Nucleus accumbens (tissue), 56 donors: ENCODE measurements around the gene ETV4.

Experiments
- DNase-seq, 56 donors: peaks; one replicate each; lab custom pipeline; 2025; lab: John Stamatoyannopoulos, UW

The ETV4 gene

GRCh38 chr17:43547189-43547550, 1.0 kb upstream of the ETV4 start:
- no peak for DNase-seq

GRCh38 chr17:43545383-43545632, 832 bp downstream of the ETV4 start:
- peak in 1 of 56 donors; percentile 11 for DNase-seq

- no peak for DNase-seq
Observed at GRCh38 chr17:43543771-43544575, 2.2 kb downstream of the ETV4 start.

DNA sequence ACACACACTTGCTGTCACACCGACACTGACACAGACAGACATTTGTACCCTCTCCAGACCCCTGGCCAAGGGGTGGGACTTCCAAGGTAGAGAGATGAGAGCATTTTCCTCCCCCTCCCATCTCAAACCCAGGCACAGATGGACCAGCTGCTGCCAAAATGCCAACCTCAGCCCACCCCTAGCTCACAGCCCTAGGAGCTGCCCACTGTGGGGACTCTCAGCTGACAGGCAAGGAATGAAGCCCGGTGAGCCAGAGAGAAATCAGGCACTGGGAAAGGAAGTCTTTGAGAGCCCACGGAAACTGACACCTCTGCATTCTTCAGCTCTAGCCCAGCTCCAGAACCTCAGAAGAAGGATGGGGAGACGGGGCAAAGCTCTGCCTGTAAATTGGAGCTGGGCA, 2.8 kb downstream of the ETV4 start:
- no peak for DNase-seq

GRCh38 chr17:43542859-43543258, 3.3 kb downstream of the ETV4 start:
- no peak for DNase-seq

DNA sequence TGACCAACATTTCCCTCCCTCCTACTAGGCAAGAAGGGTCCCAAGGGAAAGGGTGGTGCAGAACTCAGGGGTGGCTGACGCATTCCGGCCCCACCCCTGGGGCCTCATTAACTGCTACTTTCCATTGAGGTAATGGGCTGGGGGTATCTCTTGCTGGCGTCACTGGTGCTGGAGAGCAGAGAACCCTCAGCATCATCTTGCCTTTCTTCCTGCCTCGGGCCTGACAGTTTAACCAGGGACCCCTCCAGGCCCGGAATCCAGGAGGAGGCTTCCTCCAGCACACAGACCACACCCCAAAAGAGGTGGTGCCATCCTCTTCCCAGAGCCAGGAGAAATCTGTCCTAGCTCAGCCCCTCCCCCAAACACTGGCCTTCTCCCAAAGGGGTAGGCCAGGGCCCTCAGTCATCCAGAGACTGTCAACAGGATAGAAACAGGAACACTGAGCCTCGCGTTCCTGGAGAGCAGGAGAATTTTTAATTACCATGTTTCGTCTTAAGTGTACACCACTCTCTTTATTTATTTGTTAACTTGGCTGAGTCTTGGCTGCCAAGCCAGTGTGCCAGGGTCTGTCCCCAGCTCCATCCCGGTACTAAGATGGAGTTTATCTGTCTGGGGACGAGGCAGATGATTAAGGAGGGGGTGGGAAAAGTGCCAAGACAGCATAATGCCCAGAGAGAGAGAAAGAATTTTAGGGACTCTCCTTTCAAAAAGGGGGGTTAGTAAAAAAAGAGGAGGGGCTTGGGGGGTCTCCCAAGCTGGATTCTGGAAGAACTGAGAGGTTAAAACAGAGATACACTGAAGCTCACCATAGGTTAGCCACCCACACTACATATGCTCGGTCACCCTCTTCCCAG, 5.1 kb downstream of the ETV4 start:
- peak in 1 of 56 donors; percentile 11 for DNase-seq

GRCh38 chr17:43536236-43536992, 9.7 kb downstream of the ETV4 start:
- no peak for DNase-seq

- DNase-seq = no peak
Observed at GRCh38 chr17:43534909-43535308, 11.2 kb downstream of the ETV4 start.

- no peak for DNase-seq
Observed at GRCh38 chr17:43533699-43534098, 12.4 kb downstream of the ETV4 start.

- no peak for DNase-seq
Observed at GRCh38 chr17:43532581-43532980, 13.6 kb downstream of the ETV4 start.

DNA sequence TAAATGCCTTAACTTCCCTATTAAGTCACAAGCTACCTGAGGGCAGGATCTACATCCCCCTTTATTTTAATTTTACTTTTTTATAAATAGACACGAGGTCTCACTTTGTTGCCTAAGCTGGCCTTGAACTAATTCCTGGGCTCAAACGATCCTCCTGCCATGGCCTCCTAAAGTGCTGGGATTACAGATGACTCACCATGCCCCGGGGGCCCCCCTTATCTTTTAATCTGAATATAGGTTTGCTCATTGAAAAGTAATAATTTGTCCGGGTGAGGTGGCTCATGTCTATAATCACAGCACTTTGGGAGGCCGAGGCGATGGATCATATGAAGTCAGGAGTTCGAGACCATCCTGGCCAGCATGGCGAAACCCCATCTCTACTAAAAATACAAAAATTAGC, 14.2 kb downstream of the ETV4 start:
- no peak for DNase-seq

DNA sequence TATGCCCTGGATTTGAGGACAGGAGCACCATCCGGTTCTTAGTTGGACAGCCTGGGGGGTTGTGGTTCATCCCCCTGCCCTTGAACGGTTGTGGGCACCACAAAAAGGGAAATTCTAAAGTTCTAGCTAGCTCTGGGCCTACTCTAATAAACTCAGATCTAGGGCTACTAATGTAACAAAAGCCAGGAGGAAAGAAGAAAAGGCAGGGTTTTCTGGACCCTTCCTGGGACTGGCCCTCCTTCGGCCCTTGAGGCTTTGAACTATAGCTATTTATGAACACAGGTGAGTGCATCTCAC, 15.1 kb downstream of the ETV4 start:
- no peak for DNase-seq

DNA sequence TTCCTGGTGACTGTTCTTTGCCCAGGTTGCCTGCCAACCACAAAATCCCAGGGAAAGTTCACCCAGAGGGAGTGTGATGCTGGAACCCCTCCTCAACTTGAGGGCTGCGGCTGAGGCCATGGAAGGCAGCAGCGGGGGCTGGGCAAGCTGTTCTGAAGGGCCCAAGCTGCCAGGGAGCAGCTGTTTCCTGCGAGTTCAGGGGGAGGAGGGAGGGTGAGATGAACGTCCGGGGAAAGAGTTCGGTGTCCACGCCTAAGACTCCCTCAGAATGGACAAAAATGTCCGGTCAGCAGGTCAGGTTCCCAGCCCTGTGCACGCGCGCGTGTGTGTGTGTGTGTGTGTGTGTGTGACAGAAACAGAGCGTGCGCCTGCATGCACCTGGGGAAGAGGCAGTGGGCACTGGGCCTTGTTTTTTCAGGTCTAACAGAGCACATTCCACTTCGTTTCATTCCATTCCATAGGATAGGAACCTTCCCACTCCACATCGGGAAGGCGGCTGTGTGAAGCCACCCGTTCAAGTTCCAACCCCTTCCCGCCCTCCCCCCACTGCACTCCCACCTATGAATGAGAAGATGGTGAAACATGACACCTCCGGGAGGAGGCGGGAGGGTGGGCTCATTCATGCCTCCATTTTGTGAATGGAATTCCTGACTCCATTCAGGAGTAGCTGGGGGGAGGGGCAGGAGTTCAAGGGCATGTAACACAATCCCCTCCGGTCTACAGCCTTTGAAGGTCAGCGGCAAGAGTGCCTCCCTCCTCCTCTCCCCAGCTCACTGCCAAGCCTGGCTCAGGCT, 15.7 kb downstream of the ETV4 start:
- DNase-seq = peak in 4 of 56 donors; percentile 5 to 22 (median 12)

DNA sequence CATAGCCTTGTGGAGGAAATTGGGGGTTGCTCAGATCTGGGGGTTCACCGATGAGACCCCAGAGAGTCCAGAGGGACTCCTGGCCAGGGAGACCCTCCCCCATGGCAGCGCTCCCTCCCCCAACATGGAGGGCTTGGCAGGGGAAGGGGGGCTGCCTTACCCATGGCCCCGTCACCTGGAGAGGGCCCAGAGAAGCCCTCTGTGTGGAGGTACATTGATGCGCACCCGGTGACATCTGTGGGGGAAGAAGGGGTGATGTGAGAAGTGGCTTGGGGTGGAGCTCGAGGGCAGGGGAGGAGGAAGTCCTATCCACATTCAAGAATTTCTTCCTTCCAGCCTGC, 16.2 kb downstream of the ETV4 start:
- DNase-seq = no peak

DNA sequence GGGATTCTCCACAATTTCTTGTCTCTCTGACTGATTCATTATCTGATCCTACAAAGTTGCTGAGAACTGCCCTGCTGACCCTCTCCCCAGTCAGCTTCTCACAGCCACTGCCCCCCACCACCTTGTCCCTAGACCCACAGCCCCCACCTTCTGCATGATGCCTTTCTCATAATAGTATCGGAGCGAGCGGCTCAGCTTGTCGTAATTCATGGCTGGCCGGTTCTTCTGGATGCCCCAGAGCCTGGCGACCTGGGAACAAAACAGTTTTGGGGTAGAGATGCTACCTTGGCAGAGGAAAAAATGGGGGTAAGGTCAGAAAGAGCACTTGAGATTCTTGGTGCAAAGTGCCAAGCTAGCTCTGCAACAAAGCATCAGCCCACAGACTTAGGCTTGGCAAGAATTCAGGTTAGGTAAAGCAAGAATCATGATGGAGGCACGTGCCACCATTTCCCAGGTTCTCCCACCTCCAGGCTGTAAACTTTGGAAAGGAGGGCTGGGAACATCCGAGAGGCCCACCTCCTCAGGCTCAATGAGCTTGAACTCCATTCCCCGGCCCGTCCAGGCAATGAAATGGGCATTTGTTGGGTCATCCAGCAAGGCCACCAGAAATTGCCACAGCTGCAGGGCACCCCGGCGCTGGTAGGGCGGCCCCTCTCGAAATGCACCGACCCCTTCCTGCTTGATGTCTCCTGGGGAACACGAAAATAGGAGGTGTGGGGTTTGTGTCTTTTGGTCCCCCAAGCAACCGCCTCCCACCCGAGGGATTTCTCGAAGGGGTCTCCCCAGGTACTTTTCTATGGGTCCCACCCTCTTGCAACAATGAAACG, 16.9 kb downstream of the ETV4 start:
- DNase-seq = no peak

DNA sequence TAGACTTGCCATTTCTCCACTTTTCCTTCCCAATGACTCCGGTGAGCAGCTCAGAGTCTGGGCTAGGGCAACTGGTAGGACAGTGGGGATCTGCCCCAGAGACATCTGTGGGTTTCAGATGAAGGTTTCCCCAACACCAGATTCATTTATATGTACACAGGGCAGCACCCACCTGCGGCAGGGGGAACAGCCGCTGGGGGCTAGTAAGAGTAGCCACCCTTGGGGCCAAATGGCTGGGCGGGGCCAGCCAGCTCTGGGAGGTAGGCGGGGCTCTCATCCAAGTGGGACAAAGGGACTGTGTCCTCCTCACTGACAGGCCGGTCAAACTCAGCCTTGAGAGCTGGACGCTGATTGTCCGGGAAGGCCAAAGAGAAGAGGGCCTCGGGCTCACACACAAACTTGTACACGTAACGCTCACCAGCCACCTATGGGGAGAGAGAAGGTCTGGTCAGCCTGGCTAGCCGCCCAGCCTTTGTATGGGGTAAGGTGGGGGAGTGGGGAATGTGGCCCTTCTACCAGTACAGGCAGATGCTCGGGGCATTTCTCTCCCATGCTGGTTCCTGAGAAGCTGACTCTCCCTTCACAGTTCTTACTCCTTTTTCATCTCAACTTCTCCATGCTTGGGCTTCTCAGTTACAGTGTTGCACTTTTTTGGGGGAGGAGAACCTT, 17.7 kb downstream of the ETV4 start:
- peak in 17 of 56 donors; percentile 6 to 42 (median 13) for DNase-seq

DNA sequence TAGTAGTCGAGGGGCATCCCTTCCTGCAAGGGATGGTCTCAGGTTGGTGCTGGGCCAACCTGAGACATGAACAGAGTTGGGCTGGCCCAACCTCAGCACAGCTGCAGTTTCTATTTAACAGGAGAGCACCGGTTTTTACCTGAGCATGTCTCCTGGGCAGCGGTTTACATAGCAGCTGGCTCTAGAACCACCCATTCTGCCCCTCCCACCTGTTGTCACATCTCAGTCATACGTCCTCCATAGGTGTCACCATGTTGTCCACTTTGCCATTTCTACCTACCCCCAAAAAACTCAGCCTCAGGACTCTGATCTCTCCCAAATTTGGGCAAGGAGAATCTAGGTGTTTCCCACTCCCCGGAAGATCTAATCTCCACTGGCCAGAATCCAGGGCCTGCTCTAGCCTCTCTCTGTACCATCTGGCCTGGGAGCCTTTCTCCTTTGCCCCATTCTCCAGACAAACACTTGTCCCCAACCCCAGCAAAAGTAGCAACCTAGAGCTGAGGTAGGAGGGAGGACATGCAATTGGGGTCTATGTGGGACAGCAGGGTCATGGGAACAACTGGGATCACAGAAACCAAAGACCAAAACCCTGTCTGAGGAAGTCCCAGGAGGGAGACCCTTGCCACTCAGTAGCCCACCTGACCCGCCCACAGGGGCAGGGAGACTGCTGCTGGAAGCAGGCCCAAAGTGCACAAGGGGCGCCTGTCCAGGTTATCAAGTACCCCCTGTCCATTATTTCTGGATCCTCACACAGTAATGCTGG, 19.1 kb downstream of the ETV4 start:
- no peak for DNase-seq

DNA sequence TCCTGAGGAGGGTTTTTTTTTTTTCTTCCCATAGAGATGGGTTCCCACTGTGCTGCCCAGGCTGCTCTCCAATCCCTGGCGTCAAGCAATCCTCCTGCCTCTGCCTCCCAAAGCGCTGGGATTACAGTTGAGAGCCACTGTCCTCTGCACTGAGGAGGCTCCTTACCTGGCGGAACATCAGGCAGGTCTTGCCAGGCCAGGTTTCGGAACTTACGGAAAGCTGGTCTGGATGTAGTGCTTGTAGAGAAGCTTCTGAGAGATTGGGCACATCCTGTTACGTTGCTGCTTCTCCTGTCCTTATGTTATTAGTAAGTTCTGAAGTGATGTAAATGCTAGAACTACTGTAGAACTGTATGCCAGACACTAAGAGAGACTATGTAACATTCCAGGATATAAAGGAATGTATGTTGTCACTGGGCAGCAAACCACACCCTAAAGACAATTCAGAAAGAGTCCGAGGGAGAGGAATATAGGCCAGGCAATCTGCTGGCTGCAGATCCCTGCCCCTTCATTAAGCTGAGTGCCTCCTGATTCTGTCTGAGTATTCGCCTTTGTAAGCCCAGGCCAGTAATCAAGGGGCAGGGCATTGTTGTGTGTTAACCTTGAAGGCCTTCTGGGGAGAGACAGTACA, 21.1 kb downstream of the ETV4 start:
- DNase-seq = no peak
